ENCODE data around the gene RBPJ. TPM values are rescaled to one million over a fixed set of nuclear protein-coding genes. Genes with fewer than 3 reads are reported as not detected.

RBPJ gene
- total RNA-seq, 2 experiments from 2014 or later = 39.9 to 61.1 TPM

DNA sequence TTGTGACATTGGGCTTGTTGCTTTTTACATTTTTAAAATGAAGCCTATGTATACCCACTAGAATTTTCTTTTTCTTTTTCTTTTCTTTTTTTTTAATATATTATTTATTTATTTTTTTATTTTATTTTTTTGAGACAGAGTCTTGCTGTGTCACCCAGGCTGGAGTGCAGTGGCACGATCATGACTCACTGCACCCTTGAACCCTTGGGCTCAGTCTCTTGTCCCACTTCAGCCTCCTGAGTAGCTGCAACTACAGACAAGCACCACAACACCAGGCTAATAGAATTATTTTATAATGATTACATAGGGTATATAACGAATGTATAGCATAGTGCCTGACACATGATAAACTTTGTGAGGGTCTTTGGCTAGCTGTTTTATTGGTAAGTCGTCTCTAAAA lies 64.9 kb downstream of the RBPJ start:
- intact Hi-C loops (cut with micrococcal nuclease; ENCODE audit: unreplicated experiment) = no loop called here
- Histone ChIP-seq H3K4me1 (ENCODE audit: insufficient read depth, low read length, poor library complexity, severe bottlenecking) (peaks cover 9% of the 10 kb centered on the region), H3K36me3 (ENCODE audit: insufficient read depth, low read length) (peaks cover 37% of the 10 kb centered on the region), H3K4me2 (ENCODE audit: low read length) (no peak overlapping the region), H3K4me3 (ENCODE audit: low read depth, low read length, poor library complexity, severe bottlenecking) (no peak overlapping the region), H3K79me2 (ENCODE audit: insufficient read depth, low read depth, low read length) (peaks cover 25% of the 10 kb centered on the region), H3K9me2 (ENCODE audit: insufficient read depth, low read length) (no peaks in the 10 kb centered on the region), H3K27ac (ENCODE audit: low read depth, low read length, poor library complexity, severe bottlenecking) (no peak overlapping the region), H2AFZ (ENCODE audit: low read length) (no peak overlapping the region), H3K9me3 (ENCODE audit: low read length) (no peaks in the 10 kb centered on the region), H4K20me1 (ENCODE audit: insufficient read depth, low read length) (no peaks in the 10 kb centered on the region; the same call in 1 of the 2 replicates)
- DNase-seq (ENCODE audit: low spot score) = no peak
- ChIA-PET CTCF (ENCODE audit: unreplicated experiment) (no interaction called here), POLR2A (interaction anchor here (2.0 kb wide), 1 partner anchor 11 kb away, joined by 9 read pairs; no protein-coding TSS in a partner anchor)
- no TSS peak for BruUV-seq (replicated peaks)
- TF ChIP-seq, protein P1, sequence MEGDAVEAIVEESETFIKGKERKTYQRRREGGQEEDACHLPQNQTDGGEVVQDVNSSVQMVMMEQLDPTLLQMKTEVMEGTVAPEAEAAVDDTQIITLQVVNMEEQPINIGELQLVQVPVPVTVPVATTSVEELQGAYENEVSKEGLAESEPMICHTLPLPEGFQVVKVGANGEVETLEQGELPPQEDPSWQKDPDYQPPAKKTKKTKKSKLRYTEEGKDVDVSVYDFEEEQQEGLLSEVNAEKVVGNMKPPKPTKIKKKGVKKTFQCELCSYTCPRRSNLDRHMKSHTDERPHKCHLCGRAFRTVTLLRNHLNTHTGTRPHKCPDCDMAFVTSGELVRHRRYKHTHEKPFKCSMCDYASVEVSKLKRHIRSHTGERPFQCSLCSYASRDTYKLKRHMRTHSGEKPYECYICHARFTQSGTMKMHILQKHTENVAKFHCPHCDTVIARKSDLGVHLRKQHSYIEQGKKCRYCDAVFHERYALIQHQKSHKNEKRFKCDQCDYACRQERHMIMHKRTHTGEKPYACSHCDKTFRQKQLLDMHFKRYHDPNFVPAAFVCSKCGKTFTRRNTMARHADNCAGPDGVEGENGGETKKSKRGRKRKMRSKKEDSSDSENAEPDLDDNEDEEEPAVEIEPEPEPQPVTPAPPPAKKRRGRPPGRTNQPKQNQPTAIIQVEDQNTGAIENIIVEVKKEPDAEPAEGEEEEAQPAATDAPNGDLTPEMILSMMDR (conservative IDR thresholded peaks at IDR 0.05; ENCODE audit: low read length) = no peak
- TF ChIP-seq EZH2phosphoT487 (IDR thresholded peaks at IDR 0.05; ENCODE audit: borderline replicate concordance, low read depth, low read length) = no peak

DNA sequence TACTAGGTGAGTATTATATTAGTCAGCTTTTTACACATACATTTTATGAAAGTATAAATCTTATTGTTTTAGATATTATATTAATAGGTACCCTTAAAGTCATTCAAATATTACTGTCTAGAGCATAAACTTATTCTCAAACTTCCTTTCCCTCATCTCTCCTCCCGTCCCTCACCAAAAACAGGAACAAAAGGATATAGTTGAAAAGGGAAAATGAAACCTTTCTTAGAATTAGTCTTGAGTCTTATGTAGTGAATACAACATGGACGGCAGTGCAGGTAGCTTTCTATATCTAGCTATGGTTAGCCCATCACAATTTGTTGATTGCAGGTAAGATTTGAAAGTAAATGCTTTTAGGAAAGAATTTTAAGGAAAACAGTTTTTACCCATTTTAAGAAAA lies 65.6 kb downstream of the RBPJ start:
- peaks cover 43% of the 10 kb centered on the region for H3K36me3 ChIP-seq (ENCODE audit: insufficient read depth, low read length)
- CTCF ChIA-PET (ENCODE audit: unreplicated experiment) = no interaction called here
- H3K4me1 ChIP-seq (ENCODE audit: insufficient read depth, low read length, poor library complexity, severe bottlenecking) = peaks cover 2% of the 10 kb centered on the region
- intact Hi-C loops (cut with micrococcal nuclease; ENCODE audit: unreplicated experiment) = no loop called here
- no peaks in the 10 kb centered on the region for H3K9me2 ChIP-seq (ENCODE audit: insufficient read depth, low read length)
- H3K79me2 ChIP-seq (ENCODE audit: insufficient read depth, low read depth, low read length) = peaks cover 18% of the 10 kb centered on the region; the same call in 1 of the 2 replicates
- H2AFZ ChIP-seq (ENCODE audit: low read length) = no peak overlapping the region
- no peak overlapping the region for H3K4me3 ChIP-seq (ENCODE audit: low read depth, low read length, poor library complexity, severe bottlenecking)
- no peak overlapping the region for H3K27ac ChIP-seq (ENCODE audit: low read depth, low read length, poor library complexity, severe bottlenecking)
- TF ChIP-seq, protein P1 (conservative IDR thresholded peaks at IDR 0.05; ENCODE audit: low read length) = no peak
- TF ChIP-seq EZH2phosphoT487 (IDR thresholded peaks at IDR 0.05; ENCODE audit: borderline replicate concordance, low read depth, low read length) = no peak
- no peaks in the 10 kb centered on the region for H3K9me3 ChIP-seq (ENCODE audit: low read length)
- no peaks in the 10 kb centered on the region; the same call in 1 of the 2 replicates for H4K20me1 ChIP-seq (ENCODE audit: insufficient read depth, low read length)
- no peak overlapping the region for H3K4me2 ChIP-seq (ENCODE audit: low read length)
- DNase-seq (ENCODE audit: low spot score) = no peak
- POLR2A ChIA-PET = interaction anchor here (0.8 to 2.0 kb wide), 2 partner anchors 10 to 32 kb away, joined by 6 to 9 read pairs; no protein-coding TSS in a partner anchor
- no TSS peak for BruUV-seq (replicated peaks)

DNA sequence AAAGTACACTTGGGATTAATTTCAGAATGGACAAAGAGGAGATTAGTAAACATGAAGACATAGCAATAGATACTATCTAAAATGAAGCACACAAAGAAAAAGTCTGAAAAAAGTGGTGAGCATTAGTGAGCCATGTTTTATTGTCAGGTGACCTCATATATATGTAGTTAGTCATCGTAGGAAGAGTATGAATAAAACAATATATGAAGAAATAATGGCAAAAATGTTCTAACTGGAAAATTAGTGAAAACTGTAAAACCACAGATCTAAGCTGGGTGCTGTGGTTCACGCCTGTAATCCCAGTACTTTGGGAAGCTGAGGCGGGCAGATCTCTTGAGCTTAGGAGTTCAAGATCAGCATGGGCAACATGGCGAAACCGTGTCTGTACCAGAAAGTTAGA lies 67.9 kb downstream of the RBPJ start:
- no TSS peak for BruUV-seq (replicated peaks)
- Histone ChIP-seq H3K9me2 (ENCODE audit: insufficient read depth, low read length) (no peaks in the 10 kb centered on the region), H3K36me3 (ENCODE audit: insufficient read depth, low read length) (peaks cover 51% of the 10 kb centered on the region), H3K4me1 (ENCODE audit: insufficient read depth, low read length, poor library complexity, severe bottlenecking) (no peaks in the 10 kb centered on the region), H4K20me1 (ENCODE audit: insufficient read depth, low read length) (no peaks in the 10 kb centered on the region), H3K27ac (ENCODE audit: low read depth, low read length, poor library complexity, severe bottlenecking) (no peak overlapping the region), H3K4me2 (ENCODE audit: low read length) (no peak overlapping the region), H3K9me3 (ENCODE audit: low read length) (no peaks in the 10 kb centered on the region), H2AFZ (ENCODE audit: low read length) (no peak overlapping the region), H3K79me2 (ENCODE audit: insufficient read depth, low read depth, low read length) (peaks cover 1% of the 10 kb centered on the region; the same call in 1 of the 2 replicates), H3K4me3 (ENCODE audit: low read depth, low read length, poor library complexity, severe bottlenecking) (no peak overlapping the region)
- no peak for DNase-seq (ENCODE audit: low spot score)
- intact Hi-C loops (cut with micrococcal nuclease; ENCODE audit: unreplicated experiment) = no loop called here
- TF ChIP-seq, protein P1 (conservative IDR thresholded peaks at IDR 0.05; ENCODE audit: low read length) = no peak
- no peak for TF ChIP-seq EZH2phosphoT487 (IDR thresholded peaks at IDR 0.05; ENCODE audit: borderline replicate concordance, low read depth, low read length)
- POLR2A ChIA-PET = interaction anchor here (0.5 to 1.6 kb wide), 5 partner anchors 21 to 443 kb away, joined by 3 to 5 read pairs (median 3); no protein-coding TSS in a partner anchor
- CTCF ChIA-PET (ENCODE audit: unreplicated experiment) = interaction anchor here (0.8 kb wide), 1 partner anchor 8 kb away, joined by 3 read pairs; no protein-coding TSS in a partner anchor
